Lower leg skin (tissue), 4 donors: ENCODE data around the gene LAMC2. TPM values are rescaled to one million over a fixed set of nuclear protein-coding genes. Genes with fewer than 3 reads are reported as not detected.

Source experiments
- DNase-seq, 2 donors: peaks; one replicate each; pipeline ENCODE4 v3.0.0-alpha.2; 2019; ENCODE audit warnings: low spot score in 2 of 2
- H3K4me3 ChIP-seq: fragments of 200-600 bp; sonication (generic); 2 replicates; pipeline ENCODE4 v1.5.1; 2017; ENCODE audit warnings: mild to moderate bottlenecking, low read depth; ENCODE audit not compliant: poor library complexity, severe bottlenecking
- POLR2A ChIP-seq, 2 donors: fragments of 450-650 bp; IDR thresholded peaks; one replicate each; pipeline ENCODE4 v1.6.1; 2016 to 2017; ENCODE audit warnings: antibody characterized with exemption in 2 of 2, mild to moderate bottlenecking in 1 of 2, moderate library complexity in 1 of 2
- WGBS, 2 donors: methylation state at CpG; one replicate each; pipeline ENCODE4 v1.1.5; 2018; 5-methylcytosine and 5-hydroxymethylcytosine counted together
- intact Hi-C: fragments of 100-400 bp; cut with DNase I; formaldehyde crosslinking; loops from one replicate; pipeline ENCODE4 v1.15.0; 2023; ENCODE audit warnings: low total_unique reads
- total RNA-seq, 4 donors: library from RNA; depleted of rRNA; stranded (reverse); fragments of >200 nt; gene quantifications; one replicate each; pipeline ENCODE4 v1.1.0, GENCODE V29; 2016
- TF ChIP-seq, protein P1 (sequence below), 3 donors: fragments of 450-650 bp; IDR thresholded peaks; one replicate each; pipeline ENCODE4 v1.5.1; 2016; ENCODE audit warnings: antibody characterized with exemption in 3 of 3, mild to moderate bottlenecking in 3 of 3, moderate library complexity in 2 of 3

The LAMC2 gene
- total RNA-seq, 4 donors from 2014 or later = 29.6 to 36.8 (median 33.1) TPM

DNA sequence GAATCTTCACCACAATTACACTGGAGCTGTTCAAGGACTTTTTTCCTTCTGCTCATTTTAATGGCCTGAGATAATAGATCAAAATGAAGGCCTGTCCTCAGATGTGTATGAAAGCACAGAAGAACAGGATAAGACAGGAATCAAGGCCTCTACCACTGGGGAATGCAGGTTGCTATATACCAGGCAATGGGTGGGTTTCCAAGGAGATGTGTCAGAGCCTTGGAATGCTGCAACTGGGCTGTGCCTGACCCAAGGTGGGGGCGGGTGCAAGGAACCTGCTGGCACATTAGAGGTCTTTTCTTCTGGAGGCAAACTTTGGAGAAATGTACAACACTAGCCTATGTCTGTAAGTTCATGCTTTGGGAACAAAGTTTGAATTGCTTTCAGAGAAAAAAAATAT is 21.7 kb upstream of the LAMC2 start:
- no peak for DNase-seq
- intact Hi-C loops = no loop called here
- TF ChIP-seq, protein P1, sequence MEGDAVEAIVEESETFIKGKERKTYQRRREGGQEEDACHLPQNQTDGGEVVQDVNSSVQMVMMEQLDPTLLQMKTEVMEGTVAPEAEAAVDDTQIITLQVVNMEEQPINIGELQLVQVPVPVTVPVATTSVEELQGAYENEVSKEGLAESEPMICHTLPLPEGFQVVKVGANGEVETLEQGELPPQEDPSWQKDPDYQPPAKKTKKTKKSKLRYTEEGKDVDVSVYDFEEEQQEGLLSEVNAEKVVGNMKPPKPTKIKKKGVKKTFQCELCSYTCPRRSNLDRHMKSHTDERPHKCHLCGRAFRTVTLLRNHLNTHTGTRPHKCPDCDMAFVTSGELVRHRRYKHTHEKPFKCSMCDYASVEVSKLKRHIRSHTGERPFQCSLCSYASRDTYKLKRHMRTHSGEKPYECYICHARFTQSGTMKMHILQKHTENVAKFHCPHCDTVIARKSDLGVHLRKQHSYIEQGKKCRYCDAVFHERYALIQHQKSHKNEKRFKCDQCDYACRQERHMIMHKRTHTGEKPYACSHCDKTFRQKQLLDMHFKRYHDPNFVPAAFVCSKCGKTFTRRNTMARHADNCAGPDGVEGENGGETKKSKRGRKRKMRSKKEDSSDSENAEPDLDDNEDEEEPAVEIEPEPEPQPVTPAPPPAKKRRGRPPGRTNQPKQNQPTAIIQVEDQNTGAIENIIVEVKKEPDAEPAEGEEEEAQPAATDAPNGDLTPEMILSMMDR (IDR thresholded peaks at IDR 0.05) = no peak
- no peak for TF ChIP-seq POLR2A (IDR thresholded peaks at IDR 0.05)
- 58 to 59% methylated on average over 1 of the region's 1 CpG for WGBS, 2 donors
- H3K4me3 ChIP-seq = no peak overlapping the region

DNA sequence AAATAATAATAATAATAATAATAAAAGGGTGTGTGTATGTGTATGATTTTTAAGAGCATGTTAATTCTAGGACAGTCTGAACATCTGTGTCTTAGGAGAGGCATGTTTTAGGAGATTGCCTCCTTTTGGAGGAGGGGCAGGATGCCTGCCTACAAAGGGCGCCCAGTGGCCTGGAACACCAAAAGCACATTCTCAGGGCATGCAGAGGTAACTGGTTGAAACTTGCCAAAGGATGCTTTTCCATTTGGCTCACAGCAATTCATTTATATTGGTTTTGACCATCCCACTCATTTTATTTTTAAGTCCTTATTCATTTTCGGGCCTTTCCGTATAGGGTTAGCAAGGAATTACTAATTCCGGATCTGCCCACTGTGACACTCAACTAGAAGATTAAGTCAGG is 21.1 kb upstream of the LAMC2 start:
- no peak for DNase-seq
- WGBS, 2 donors = 74 to 86% methylated on average over 4 of the region's 4 CpGs
- intact Hi-C loops = no loop called here
- TF ChIP-seq, protein P1 (IDR thresholded peaks at IDR 0.05) = no peak
- TF ChIP-seq POLR2A (IDR thresholded peaks at IDR 0.05) = no peak
- no peak overlapping the region for H3K4me3 ChIP-seq

DNA sequence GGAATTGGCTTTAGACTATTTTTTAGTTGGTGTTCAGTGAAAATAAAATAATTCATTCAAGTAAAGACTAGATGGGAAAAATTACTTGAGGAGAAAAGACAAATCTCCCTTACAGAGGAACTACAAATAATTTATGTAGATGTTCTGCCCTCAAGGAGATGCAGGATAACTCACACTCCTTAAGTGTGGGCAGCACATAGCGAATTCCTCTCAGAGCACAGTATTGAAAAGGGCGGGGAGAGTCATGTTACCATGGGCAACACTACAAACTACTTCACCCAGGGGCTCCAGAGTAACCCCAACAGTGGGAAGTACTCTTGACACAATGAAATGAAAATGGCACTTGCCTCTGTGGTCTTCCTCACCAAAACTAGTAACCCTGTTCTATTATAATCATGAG is 20.6 kb upstream of the LAMC2 start:
- intact Hi-C loops = no loop called here
- WGBS, 2 donors = 79 to 81% methylated on average over 2 of the region's 2 CpGs
- TF ChIP-seq, protein P1 (IDR thresholded peaks at IDR 0.05) = no peak
- no peak for TF ChIP-seq POLR2A (IDR thresholded peaks at IDR 0.05)
- no peak for DNase-seq
- H3K4me3 ChIP-seq = no peak overlapping the region

DNA sequence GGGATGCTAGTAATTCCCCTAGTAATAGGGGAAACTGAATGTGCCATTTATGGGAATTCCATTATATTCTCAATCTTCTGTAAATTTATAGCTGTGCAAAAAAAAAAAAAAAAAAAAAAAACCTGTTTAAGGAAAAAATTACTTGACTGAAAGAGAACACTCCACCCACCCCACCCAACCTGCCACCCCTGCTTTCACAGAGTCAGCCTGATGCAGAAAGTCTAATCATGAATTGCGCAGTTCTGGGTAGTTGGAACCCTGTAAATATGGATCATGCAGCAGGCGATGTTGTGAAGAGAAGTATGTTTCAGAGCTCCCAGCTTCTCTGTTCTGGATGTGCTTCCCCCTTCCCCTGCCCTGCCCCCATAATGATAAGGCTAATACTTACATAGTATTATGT is 19.6 kb upstream of the LAMC2 start:
- DNase-seq = no peak
- WGBS, 2 donors = 96 to 98% methylated on average over 2 of the region's 2 CpGs
- no peak overlapping the region for H3K4me3 ChIP-seq
- intact Hi-C loops = no loop called here
- TF ChIP-seq POLR2A (IDR thresholded peaks at IDR 0.05) = no peak
- TF ChIP-seq, protein P1 (IDR thresholded peaks at IDR 0.05) = no peak

DNA sequence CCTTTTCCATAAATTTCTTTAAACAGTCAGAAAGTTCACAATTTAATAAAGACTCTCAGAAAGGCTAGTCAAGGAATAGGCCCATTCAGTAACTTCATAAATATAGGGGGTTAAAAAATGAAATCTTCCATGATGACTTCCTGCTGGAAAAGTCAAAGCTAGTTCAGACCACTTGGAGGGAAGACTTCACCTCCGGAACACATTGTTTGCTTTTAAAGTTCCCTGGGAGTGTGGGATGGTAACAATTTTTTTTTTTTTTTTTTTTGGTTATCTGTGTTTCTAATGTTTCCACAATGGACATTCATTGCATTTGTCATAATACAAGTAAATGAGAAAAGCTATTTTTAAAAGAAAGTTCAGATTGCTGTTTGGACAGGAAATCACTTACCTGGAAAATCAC is 18.4 kb upstream of the LAMC2 start:
- no peak for TF ChIP-seq POLR2A (IDR thresholded peaks at IDR 0.05)
- TF ChIP-seq, protein P1 (IDR thresholded peaks at IDR 0.05) = no peak
- DNase-seq = no peak
- intact Hi-C loops = no loop called here
- WGBS, 2 donors = 65 to 74% methylated on average over 1 of the region's 1 CpG
- no peak overlapping the region for H3K4me3 ChIP-seq

DNA sequence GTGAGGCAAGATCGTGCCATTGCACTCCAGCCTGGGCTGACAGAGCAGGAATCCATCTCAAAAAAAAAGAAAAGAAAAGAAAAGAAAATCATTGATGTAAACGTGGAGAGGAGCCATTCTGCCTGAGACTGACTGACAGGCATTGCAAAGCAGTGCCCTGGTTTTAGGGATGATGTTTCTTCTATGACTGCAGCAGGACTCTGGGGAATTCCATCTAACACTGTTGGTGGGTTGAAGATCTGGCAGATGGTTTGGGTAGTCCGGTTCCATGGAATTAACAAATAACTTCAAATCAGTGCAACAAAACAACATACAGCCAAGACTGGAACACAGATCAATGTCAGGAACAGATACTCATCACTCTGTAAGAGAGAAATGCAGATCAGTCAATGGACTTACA is 17.8 kb upstream of the LAMC2 start:
- no peak for DNase-seq
- WGBS, 2 donors = 55 to 63% methylated on average over 3 of the region's 3 CpGs
- no peak overlapping the region for H3K4me3 ChIP-seq
- TF ChIP-seq POLR2A (IDR thresholded peaks at IDR 0.05) = no peak
- TF ChIP-seq, protein P1 (IDR thresholded peaks at IDR 0.05) = no peak
- intact Hi-C loops = no loop called here
